K562 (cell line): Measurements from ENCODE around the gene SLC12A9. TPM values are rescaled to one million over a fixed set of nuclear protein-coding genes. Genes with fewer than 3 reads are reported as not detected.

Source experiments
- ADNP ChIP-seq: fragments of 200-800 bp; sonication (Bioruptor generic); IDR thresholded peaks from 2 replicates; pipeline ENCODE4 v1.6.1; 2016; ENCODE audit warnings: missing genetic modification characterization, missing compliant biosample characterization
- BRCA1 ChIP-seq, 2 experiments: fragments of 450-650 bp in 1 of 2; sonication (generic) in 1 of 2; formaldehyde crosslinking in 1 of 2; IDR thresholded peaks; 2 replicates each; pipeline versions ENCODE4 v1.5.0 to v1.6.1; 2017 to 2020; ENCODE audit warnings: mild to moderate bottlenecking in 1 of 2, missing genetic modification reagents in 1 of 2
- DEAF1 ChIP-seq: fragments of 450-650 bp; formaldehyde crosslinking; IDR thresholded peaks from 2 replicates; pipeline ENCODE4 v1.4.0; 2020; ENCODE audit warnings: mild to moderate bottlenecking, moderate library complexity
- E2F6 ChIP-seq, 2 experiments: IDR thresholded peaks; 2 replicates each; pipeline ENCODE4 v1.6.1; 2011; ENCODE audit warnings: borderline replicate concordance in 1 of 2, control low read depth in 1 of 2, low read depth in 1 of 2, low read length in 1 of 2, mild to moderate bottlenecking in 1 of 2, mixed read lengths in 1 of 2, moderate library complexity in 1 of 2; ENCODE audit not compliant: insufficient read depth in 1 of 2, insufficient read length in 1 of 2, poor library complexity in 1 of 2, severe bottlenecking in 1 of 2; ENCODE audit errors: extremely low read depth in 1 of 2
- HES1 ChIP-seq: fragments of 450-650 bp; IDR thresholded peaks from 2 replicates; pipeline ENCODE4 v1.6.1; 2016; ENCODE audit warnings: low read depth, mild to moderate bottlenecking, moderate library complexity
- HNRNPUL1 ChIP-seq: fragments of 200-400 bp; formaldehyde crosslinking; IDR thresholded peaks from 2 replicates; pipeline ENCODE4 v1.6.1; 2017; ENCODE audit warnings: low read length
- HOXB6 ChIP-seq: fragments of 250-450 bp; sonication (Bioruptor Pico); IDR thresholded peaks from 2 replicates; pipeline ENCODE4 v1.5.1; 2022; ENCODE audit warnings: mild to moderate bottlenecking, borderline replicate concordance
- JUN ChIP-seq, 2 experiments: sonication (generic) in 1 of 2; formaldehyde crosslinking in 1 of 2; IDR thresholded peaks; 2 replicates each; pipeline versions ENCODE4 v1.6.1 to v1.8.0; 2012 to 2022; ENCODE audit warnings: borderline replicate concordance in 2 of 2, mild to moderate bottlenecking in 2 of 2, improper control_type of control experiment in 1 of 2, low read depth in 1 of 2, low read length in 1 of 2, missing genetic modification reagents in 1 of 2
- SMAD4 ChIP-seq: fragments of 250-450 bp; sonication (Bioruptor Pico); conservative IDR thresholded peaks from 2 replicates; pipeline ENCODE4 v1.8.0; 2021; ENCODE audit warnings: inconsistent platforms, mild to moderate bottlenecking, moderate library complexity
- TCF15 ChIP-seq: fragments of 250-450 bp; sonication (Bioruptor Pico); IDR thresholded peaks from 2 replicates; pipeline ENCODE4 v1.8.0; 2022; ENCODE audit warnings: moderate library complexity, mild to moderate bottlenecking, inconsistent platforms
- TFAM ChIP-seq: fragments of 250-450 bp; sonication (Bioruptor Pico); conservative IDR thresholded peaks from 2 replicates; pipeline ENCODE4 v1.5.0; 2021; ENCODE audit warnings: mild to moderate bottlenecking, moderate library complexity
- TGIF2 ChIP-seq: sonication (generic); formaldehyde crosslinking; IDR thresholded peaks from 2 replicates; pipeline ENCODE4 v1.8.1; 2022; ENCODE audit warnings: mild to moderate bottlenecking, missing genetic modification reagents, moderate library complexity
- U2AF1 ChIP-seq: fragments of 200-400 bp; formaldehyde crosslinking; optimal IDR thresholded peaks from 2 replicates; pipeline ENCODE3; 2017; ENCODE audit warnings: mild to moderate bottlenecking, low read depth, low read length, moderate library complexity
- XRCC3 ChIP-seq: fragments of 450-650 bp; IDR thresholded peaks from 2 replicates; pipeline ENCODE4 v1.6.1; 2017; ENCODE audit warnings: mild to moderate bottlenecking, moderate library complexity
- ZNF507 ChIP-seq: conservative IDR thresholded peaks from 2 replicates; pipeline ENCODE4 v1.6.1; 2017; ENCODE audit warnings: missing genetic modification characterization, missing compliant biosample characterization
- ZNF592 ChIP-seq: fragments of 450-650 bp; IDR thresholded peaks from 2 replicates; pipeline ENCODE4 v1.6.1; 2017; ENCODE audit warnings: antibody characterized with exemption, mild to moderate bottlenecking
- ZNF717 ChIP-seq: fragments of 250-450 bp; sonication (Bioruptor Pico); IDR thresholded peaks from 2 replicates; pipeline ENCODE4 v1.5.0; 2021
- ZNF77 ChIP-seq: fragments of 250-450 bp; sonication (Bioruptor Pico); IDR thresholded peaks from 2 replicates; pipeline ENCODE4 v1.5.0; 2020
- polyA plus RNA-seq, 8 experiments: library from polyadenylated mRNA; depleted of rRNA in 4 of 8; stranded (reverse) in 5 of 8; unstranded in 3 of 8; fragments of >200 nt; fragmentation: Nextera tagmentation in 2 of 8; fragmentation: Illumina TruSeq in 1 of 8; extraction: Ambion mirVana in 2 of 8; extraction: Trizol in 1 of 8; gene quantifications; 2 replicates each; pipeline versions ENCODE4 v1.2.1 to v1.2.3, GENCODE V29; 2011 to 2014; ENCODE audit warnings: inconsistent platforms in 1 of 8, missing spikeins in 1 of 8
- total RNA-seq, 7 experiments: library from RNA; depleted of rRNA in 6 of 7; stranded (reverse); fragments of >200 nt in 6 of 7; fragmentation: Illumina TruSeq in 2 of 7; extraction: Trizol in 2 of 7; gene quantifications; 2 replicates each; pipeline versions ENCODE4 v1.2.1 to v1.2.3, GENCODE V29; 2011 to 2021; ENCODE audit warnings: low replicate concordance in 1 of 7

The SLC12A9 gene
- total and polyA plus RNA-seq, 9 of the 15 experiments (the other 6 are each of a cell fraction or from before 2014, with no cell fraction given): 0.06 to 20.2 (median 10.7) TPM

GRCh38 chr7:100827330-100828226 lies 24.9 kb upstream of the SLC12A9 start, which contains the start of gene EPHB4 (continued):
- TF ChIP-seq ZNF77: no peak
- TF ChIP-seq ZNF592: no peak; the same call in 1 of the 2 replicates
- TF ChIP-seq HOXB6 (CRISPR knock-in tag): no peak
- no peak for TF ChIP-seq XRCC3
- TF ChIP-seq U2AF1: no peak
- TF ChIP-seq DEAF1 (CRISPR knock-in tag): no peak
- no peak; the same call in 1 of the 2 replicates for TF ChIP-seq SMAD4 (CRISPR knock-in tag)
- no peak for TF ChIP-seq BRCA1 (IDR thresholded peaks at IDR 0.05)
- no peak for TF ChIP-seq BRCA1 (CRISPR knock-in tag; IDR thresholded peaks at IDR 0.05)
- no peak for TF ChIP-seq TFAM (CRISPR knock-in tag)
- no peak for TF ChIP-seq TCF15 (CRISPR knock-in tag)
- no peak for TF ChIP-seq ADNP (tag)
- TF ChIP-seq E2F6 (IDR thresholded peaks at IDR 0.05; ENCODE audit: borderline replicate concordance in 1 of 2, extremely low read depth in 1 of 2, insufficient read depth in 1 of 2, insufficient read length in 1 of 2, low read depth in 1 of 2, low read length in 1 of 2, poor library complexity in 1 of 2, severe bottlenecking in 1 of 2): peak; percentile 2 to 29
- no peak for TF ChIP-seq ZNF717
- TF ChIP-seq ZNF507 (tag): no peak
- TF ChIP-seq TGIF2 (CRISPR knock-in tag): no peak
- TF ChIP-seq JUN (IDR thresholded peaks at IDR 0.05; ENCODE audit: borderline replicate concordance, low read depth, low read length): no peak
- no peak for TF ChIP-seq JUN (CRISPR knock-in tag; IDR thresholded peaks at IDR 0.05; ENCODE audit: borderline replicate concordance)
- TF ChIP-seq HES1: no peak
- TF ChIP-seq HNRNPUL1: no peak
